Vagina (tissue), 2 donors: Measurements from ENCODE around the gene TMED4. TPM values are rescaled to one million over a fixed set of nuclear protein-coding genes. Genes with fewer than 3 reads are reported as not detected.

Experiments used
- DNase-seq, 2 donors: peaks; one replicate each; pipeline ENCODE4 v3.0.0-alpha.2; 2017; ENCODE audit errors: extremely low spot score in 2 of 2
- H3K27ac ChIP-seq: fragments of 200-600 bp; sonication (generic); one replicate; pipeline ENCODE4 v1.5.1; 2019
- H3K27me3 ChIP-seq: fragments of 200-600 bp; sonication (generic); one replicate; pipeline ENCODE4 v1.5.1; 2019
- H3K36me3 ChIP-seq, 2 donors: fragments of 200-600 bp; sonication (generic); one replicate each; pipeline ENCODE4 v1.5.1; 2017 to 2019
- H3K4me1 ChIP-seq: fragments of 200-600 bp; sonication (generic); one replicate; pipeline ENCODE4 v1.5.1; 2019
- H3K4me3 ChIP-seq, 2 donors: fragments of 200-600 bp; sonication (generic); 1 replicate in 1 of 2; 2 replicates in 1 of 2; pipeline ENCODE4 v1.5.1; 2016 to 2019
- H3K9me3 ChIP-seq: fragments of 200-600 bp; sonication (generic); one replicate; pipeline ENCODE4 v1.5.1; 2019
- POLR2A ChIP-seq, 2 donors: fragments of 450-650 bp; IDR thresholded peaks; one replicate each; pipeline ENCODE4 v1.6.1; 2017; ENCODE audit warnings: antibody characterized with exemption in 2 of 2, mild to moderate bottlenecking in 2 of 2, moderate library complexity in 2 of 2
- POLR2AphosphoS5 ChIP-seq, 2 donors: sonication (generic); formaldehyde crosslinking; IDR thresholded peaks; one replicate each; pipeline ENCODE4 v1.9.0; 2017; ENCODE audit warnings: antibody characterized with exemption in 2 of 2, mild to moderate bottlenecking in 2 of 2, low read depth in 1 of 2; ENCODE audit not compliant: insufficient read depth in 1 of 2
- intact Hi-C: fragments of 100-400 bp; cut with DNase I; formaldehyde crosslinking; loops from one replicate; pipeline ENCODE4 v1.15.1; 2023
- total RNA-seq: library from RNA; depleted of rRNA; stranded (reverse); fragments of >200 nt; gene quantifications from one replicate; pipeline ENCODE4 v1.2.3, GENCODE V29; 2016
- TF ChIP-seq, protein P1 (sequence below), 3 experiments: fragments of 450-650 bp in 2 of 3; fragments of 200-600 bp in 1 of 3; sonication (generic) in 1 of 3; IDR thresholded peaks; one replicate each; pipeline ENCODE4 v1.5.1; 2017 to 2019; ENCODE audit warnings: antibody characterized with exemption in 3 of 3, mild to moderate bottlenecking in 2 of 3, moderate library complexity in 2 of 3

The TMED4 gene
- total RNA-seq, 1 donor from 2014 or later: 102 TPM

GRCh38 chr7:44534087-44534486, 47.9 kb downstream of the TMED4 start:
- no peaks in the 10 kb centered on the region for H3K9me3 ChIP-seq
- H3K4me3 ChIP-seq: no peak overlapping the region
- intact Hi-C loops: no loop called here
- no peaks in the 10 kb centered on the region for H3K27me3 ChIP-seq
- H3K36me3 ChIP-seq: no peaks in the 10 kb centered on the region
- H3K27ac ChIP-seq: no peak overlapping the region
- TF ChIP-seq POLR2A (IDR thresholded peaks at IDR 0.05) (no peak), POLR2AphosphoS5 (IDR thresholded peaks at IDR 0.05; ENCODE audit: insufficient read depth in 1 of 2, low read depth in 1 of 2) (no peak)
- TF ChIP-seq, protein P1, sequence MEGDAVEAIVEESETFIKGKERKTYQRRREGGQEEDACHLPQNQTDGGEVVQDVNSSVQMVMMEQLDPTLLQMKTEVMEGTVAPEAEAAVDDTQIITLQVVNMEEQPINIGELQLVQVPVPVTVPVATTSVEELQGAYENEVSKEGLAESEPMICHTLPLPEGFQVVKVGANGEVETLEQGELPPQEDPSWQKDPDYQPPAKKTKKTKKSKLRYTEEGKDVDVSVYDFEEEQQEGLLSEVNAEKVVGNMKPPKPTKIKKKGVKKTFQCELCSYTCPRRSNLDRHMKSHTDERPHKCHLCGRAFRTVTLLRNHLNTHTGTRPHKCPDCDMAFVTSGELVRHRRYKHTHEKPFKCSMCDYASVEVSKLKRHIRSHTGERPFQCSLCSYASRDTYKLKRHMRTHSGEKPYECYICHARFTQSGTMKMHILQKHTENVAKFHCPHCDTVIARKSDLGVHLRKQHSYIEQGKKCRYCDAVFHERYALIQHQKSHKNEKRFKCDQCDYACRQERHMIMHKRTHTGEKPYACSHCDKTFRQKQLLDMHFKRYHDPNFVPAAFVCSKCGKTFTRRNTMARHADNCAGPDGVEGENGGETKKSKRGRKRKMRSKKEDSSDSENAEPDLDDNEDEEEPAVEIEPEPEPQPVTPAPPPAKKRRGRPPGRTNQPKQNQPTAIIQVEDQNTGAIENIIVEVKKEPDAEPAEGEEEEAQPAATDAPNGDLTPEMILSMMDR (IDR thresholded peaks at IDR 0.05): no peak
- DNase-seq: no peak
- no peaks in the 10 kb centered on the region for H3K4me1 ChIP-seq

DNA sequence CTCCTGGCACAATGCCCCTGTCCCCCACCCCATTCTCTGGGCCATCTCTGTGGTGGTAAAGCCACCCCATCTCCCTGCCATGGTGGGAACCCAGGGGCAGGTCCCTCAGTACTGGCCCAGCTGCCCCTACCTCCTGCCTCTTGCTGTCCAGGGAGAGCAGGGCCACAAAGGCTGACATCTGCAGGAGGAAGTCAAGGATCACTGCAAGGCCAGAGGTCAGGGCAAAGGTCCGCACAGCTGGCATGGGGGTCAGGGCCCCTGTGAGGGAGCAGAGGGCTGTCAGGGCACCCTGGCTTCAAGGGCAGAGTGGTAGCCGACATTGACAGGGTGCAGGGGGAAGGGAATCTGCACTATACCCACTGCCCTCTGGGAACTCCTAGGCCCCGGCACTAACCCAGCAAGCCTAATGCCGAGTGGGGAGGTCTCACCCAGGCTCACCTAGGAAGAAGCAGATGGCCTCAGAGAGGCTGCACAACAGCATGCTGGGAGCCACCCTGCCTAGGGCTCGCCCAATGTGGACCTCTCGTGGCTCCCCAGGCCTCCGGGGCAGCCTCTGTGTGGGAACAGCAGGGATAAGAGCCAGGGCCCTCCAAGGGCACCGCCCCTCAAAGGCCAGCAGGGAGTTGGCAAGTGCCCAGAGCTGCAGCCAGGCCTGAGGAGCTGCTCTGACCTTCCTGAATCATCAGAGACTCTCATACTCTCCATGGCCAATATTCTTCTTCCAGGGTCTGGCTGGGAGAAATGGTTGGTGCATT, 48.6 kb downstream of the TMED4 start:
- TF ChIP-seq POLR2A (IDR thresholded peaks at IDR 0.05) (no peak), POLR2AphosphoS5 (IDR thresholded peaks at IDR 0.05; ENCODE audit: insufficient read depth in 1 of 2, low read depth in 1 of 2) (no peak)
- TF ChIP-seq, protein P1 (IDR thresholded peaks at IDR 0.05): no peak

GRCh38 chr7:44531421-44532380, 50.3 kb downstream of the TMED4 start:
- no peaks in the 10 kb centered on the region for H3K4me1 ChIP-seq
- TF ChIP-seq POLR2AphosphoS5 (IDR thresholded peaks at IDR 0.05; ENCODE audit: insufficient read depth in 1 of 2, low read depth in 1 of 2) (no peak), POLR2A (IDR thresholded peaks at IDR 0.05) (no peak)
- TF ChIP-seq, protein P1 (IDR thresholded peaks at IDR 0.05): no peak
- no peak for DNase-seq
- no peak overlapping the region for H3K4me3 ChIP-seq
- H3K27ac ChIP-seq: no peak overlapping the region
- H3K27me3 ChIP-seq: no peaks in the 10 kb centered on the region
- intact Hi-C loops: no loop called here
- H3K36me3 ChIP-seq: no peaks in the 10 kb centered on the region
- no peaks in the 10 kb centered on the region for H3K9me3 ChIP-seq

More for the DNA sequence above, 48.6 kb downstream of the TMED4 start:
- Histone ChIP-seq H3K9me3 (no peaks in the 10 kb centered on the region), H3K27me3 (no peaks in the 10 kb centered on the region), H3K27ac (no peak overlapping the region), H3K4me3 (no peak overlapping the region), H3K4me1 (no peaks in the 10 kb centered on the region), H3K36me3 (no peaks in the 10 kb centered on the region)
- no peak for DNase-seq
- intact Hi-C loops: no loop called here

- Histone ChIP-seq H3K4me1 (no peaks in the 10 kb centered on the region), H3K27me3 (no peaks in the 10 kb centered on the region), H3K9me3 (no peaks in the 10 kb centered on the region), H3K36me3 (no peaks in the 10 kb centered on the region), H3K27ac (no peak overlapping the region), H3K4me3 (no peak overlapping the region)
- no peak for DNase-seq
- TF ChIP-seq POLR2A (IDR thresholded peaks at IDR 0.05) (no peak), POLR2AphosphoS5 (IDR thresholded peaks at IDR 0.05; ENCODE audit: insufficient read depth in 1 of 2, low read depth in 1 of 2) (no peak)
- TF ChIP-seq, protein P1 (IDR thresholded peaks at IDR 0.05): no peak
- intact Hi-C loops: no loop called here
Observed at GRCh38 chr7:44530990-44531389, 51.0 kb downstream of the TMED4 start.

Other genes starting within 250 kb of the TMED4 start
- 48.6 TPM for gene NUDCD3, start 91.6 kb downstream of the TMED4 start, total RNA-seq
- 0.49 TPM for gene NPC1L1, start 40.9 kb downstream of the TMED4 start, total RNA-seq
- gene DDX56, start 8.3 kb downstream of the TMED4 start, total RNA-seq: 60.2 TPM
- 80.0 TPM for gene OGDH, start 24.4 kb upstream of the TMED4 start, total RNA-seq
- 54.3 TPM for gene ZMIZ2, start 166.6 kb upstream of the TMED4 start, total RNA-seq
- gene PPIA, start 214.4 kb upstream of the TMED4 start, total RNA-seq: 1,197 TPM